ENCODE data around the gene PHACTR1. TPM values are rescaled to one million over a fixed set of nuclear protein-coding genes. Genes with fewer than 3 reads are reported as not detected.

The PHACTR1 gene
- total and polyA plus RNA-seq, 2 of the 4 experiments (the other 2 are of a cell fraction): not detected

DNA sequence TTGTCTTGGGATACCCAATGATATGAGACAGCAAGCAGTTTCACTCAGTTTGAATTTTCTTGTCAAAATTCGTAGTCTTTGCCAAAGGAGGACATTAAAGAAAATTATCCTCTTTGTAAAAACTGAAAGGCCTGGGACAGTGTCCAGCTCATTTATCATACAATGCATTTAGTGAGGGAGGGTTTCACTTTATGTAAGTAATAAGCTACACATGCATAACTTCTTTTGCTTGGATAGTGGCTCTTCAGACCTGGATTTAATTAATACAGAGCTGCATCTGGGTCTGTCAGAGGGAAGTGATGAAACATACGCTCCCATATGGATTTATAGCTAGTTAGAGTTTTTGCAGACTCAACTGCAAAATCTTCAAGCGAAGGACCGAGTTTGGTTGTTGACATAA lies 175.6 kb downstream of the PHACTR1 start:
- TF ChIP-seq RAD21 (IDR thresholded peaks at IDR 0.05; ENCODE audit: low read length) (no peak), NFE2L2 (IDR thresholded peaks at IDR 0.05; ENCODE audit: low read depth, low read length) (no peak), MXI1 (IDR thresholded peaks at IDR 0.05; ENCODE audit: borderline replicate concordance, low read depth, low read length) (no peak), BHLHE40 (IDR thresholded peaks at IDR 0.05; ENCODE audit: low read depth, low read length) (no peak)
- H4K5ac ChIP-seq (ENCODE audit: low read depth, low read length): no peak overlapping the region
- H3K4me3 ChIP-seq (ENCODE audit: insufficient read depth, low read depth, low read length): no peak overlapping the region
- H3K56ac ChIP-seq (ENCODE audit: extremely low read depth, insufficient read depth, low read length): no peak overlapping the region
- no peaks in the 10 kb centered on the region for H3K4me1 ChIP-seq (ENCODE audit: control insufficient read depth, insufficient read depth, low read length)
- no peak overlapping the region for H2BK5ac ChIP-seq (ENCODE audit: low read depth, low read length, poor library complexity, severe bottlenecking)
- no peak overlapping the region for H3K9ac ChIP-seq (ENCODE audit: low read depth, low read length)
- H2BK120ac ChIP-seq (ENCODE audit: low read depth, low read length): no peak overlapping the region
- H3K27me3 ChIP-seq (ENCODE audit: control insufficient read depth, insufficient read depth, low read length): no peaks in the 10 kb centered on the region
- H3K14ac ChIP-seq (replicated peaks; ENCODE audit: low read depth, low read length): no peak overlapping the region
- ChIA-PET POLR2A (ENCODE audit: unreplicated experiment) (no interaction called here), CTCF (interaction anchor here (0.7 to 1.5 kb wide), 2 partner anchors 10 to 648 kb away, joined by 3 to 4 read pairs; no protein-coding TSS in a partner anchor)
- BruUV-seq (replicated peaks): no TSS peak
- no peaks in the 10 kb centered on the region for H3K36me3 ChIP-seq (ENCODE audit: control insufficient read depth, insufficient read depth, low read length)
- no peak overlapping the region for H4K8ac ChIP-seq (ENCODE audit: low read depth in 2 of 2, low read length in 2 of 2)
- H3K79me1 ChIP-seq (ENCODE audit: low read depth in 1 of 2, low read length in 2 of 2): no peaks in the 10 kb centered on the region
- no peak overlapping the region for H2AFZ ChIP-seq (replicated peaks; ENCODE audit: low read length, poor library complexity)
- no peak overlapping the region for H2AK5ac ChIP-seq (ENCODE audit: low read depth, low read length)
- H3K4me2 ChIP-seq (ENCODE audit: low read depth, low read length): no peak overlapping the region
- WGBS, 2 experiments (ENCODE audit: extremely low coverage in 2 of 2, insufficient read length in 1 of 2): no CpG with 5 or more reads among the region's 4 CpGs
- intact Hi-C loops (cut with micrococcal nuclease) (loop anchor here (10.0 kb wide), 2 partner anchors 597 to 1237 kb away; partner anchors contain the start of gene EDN1), in situ Hi-C loops (cut with MboI; ENCODE audit: low sequenced_read_pairs) (loop anchor here (25.0 kb wide), 2 partner anchors 255 to 1330 kb away; no protein-coding TSS in a partner anchor), dilution Hi-C loops (cut with HindIII; ENCODE audit: low sequenced_read_pairs, unreplicated experiment) (no loop called here)
- H3K4ac ChIP-seq (ENCODE audit: low read depth, low read length): no peak overlapping the region
- no peaks in the 10 kb centered on the region for H3K9me1 ChIP-seq (ENCODE audit: insufficient read depth, low read length)
- DNase-seq (no peak), ATAC-seq (ENCODE audit: low read depth) (no peak)
- H2AK9ac ChIP-seq (replicated peaks; ENCODE audit: low read depth, low read length, poor library complexity): no peak overlapping the region
- no peaks in the 10 kb centered on the region for H4K20me1 ChIP-seq (ENCODE audit: insufficient read depth, low read length)
- H2BK20ac ChIP-seq (ENCODE audit: low read depth, low read length): no peak overlapping the region
- no peak overlapping the region for H3K23ac ChIP-seq (ENCODE audit: low read depth, low read length)
- 0 out of 2 replicates have a peak, but pooled peaks cover 2% of the 10 kb centered on the region for H3K9me3 ChIP-seq (ENCODE audit: control insufficient read depth, insufficient read depth, low read length)
- H3K27ac ChIP-seq (ENCODE audit: insufficient read depth, low read length): no peak overlapping the region
- H4K91ac ChIP-seq (ENCODE audit: insufficient read depth, low read depth, low read length): no peak overlapping the region
- H3K18ac ChIP-seq (ENCODE audit: low read depth, low read length): no peak overlapping the region
- no peak overlapping the region for H2BK15ac ChIP-seq (ENCODE audit: low read depth, low read length)
